H9 (cell line): ENCODE measurements around the gene AMN. TPM values are rescaled to one million over a fixed set of nuclear protein-coding genes. Genes with fewer than 3 reads are reported as not detected.

Experiments used
- DNase-seq: peaks from one replicate; pipeline ENCODE4 v3.0.0-alpha.2; 2017
- H2AFZ ChIP-seq: one replicate; pipeline ENCODE4 v1.6.1; 2013; ENCODE audit warnings: mild to moderate bottlenecking, low read length, control low read depth, moderate library complexity
- H2AK5ac ChIP-seq: 2 replicates; pipeline ENCODE4 v1.6.1; 2013; ENCODE audit warnings: low read length, control low read depth, mixed read lengths; ENCODE audit not compliant: insufficient read length
- H2BK120ac ChIP-seq: one replicate; pipeline ENCODE4 v1.6.1; 2013; ENCODE audit warnings: low read depth, mild to moderate bottlenecking, low read length, control low read depth, inconsistent platforms; ENCODE audit not compliant: poor library complexity, severe bottlenecking
- H2BK12ac ChIP-seq: 2 replicates; pipeline ENCODE4 v1.6.1; 2013; ENCODE audit warnings: low read length, control low read depth, mixed read lengths, low read depth; ENCODE audit not compliant: insufficient read length
- H2BK15ac ChIP-seq: 2 replicates; pipeline ENCODE4 v1.6.1; 2013; ENCODE audit warnings: low read depth, low read length, control low read depth
- H2BK20ac ChIP-seq: one replicate; pipeline ENCODE4 v1.6.1; 2013; ENCODE audit warnings: low read depth, mild to moderate bottlenecking, low read length, control low read depth, inconsistent platforms; ENCODE audit not compliant: poor library complexity, severe bottlenecking
- H2BK5ac ChIP-seq: 2 replicates; pipeline ENCODE4 v1.6.1; 2013; ENCODE audit warnings: low read length, control low read depth, mixed read lengths; ENCODE audit not compliant: insufficient read length
- H3K14ac ChIP-seq: 2 replicates; pipeline ENCODE4 v1.6.1; 2013; ENCODE audit warnings: low read length, control low read depth; ENCODE audit not compliant: insufficient read depth
- H3K18ac ChIP-seq: 2 replicates; pipeline ENCODE4 v1.6.1; 2013; ENCODE audit warnings: low read depth, mild to moderate bottlenecking, mixed read lengths, low read length, control low read depth; ENCODE audit not compliant: insufficient read length
- H3K23ac ChIP-seq: 2 replicates; pipeline ENCODE4 v1.6.1; 2013; ENCODE audit warnings: low read length, control low read depth, mixed read lengths, low read depth; ENCODE audit not compliant: insufficient read length
- H3K23me2 ChIP-seq: 2 replicates; pipeline ENCODE4 v1.6.1; 2013; ENCODE audit warnings: low read depth, mild to moderate bottlenecking, mixed read lengths, low read length, control low read depth; ENCODE audit not compliant: insufficient read length, poor library complexity, severe bottlenecking
- H3K27ac ChIP-seq: 2 replicates; pipeline ENCODE4 v1.5.1; 2013; ENCODE audit warnings: low read length, control low read depth, mixed read lengths, low read depth; ENCODE audit not compliant: insufficient read length
- H3K27me3 ChIP-seq: 2 replicates; pipeline ENCODE4 v1.6.1; 2013; ENCODE audit warnings: low read length, control low read depth, inconsistent platforms; ENCODE audit not compliant: insufficient read depth
- H3K4ac ChIP-seq: 2 replicates; pipeline ENCODE4 v1.6.1; 2013; ENCODE audit warnings: low read depth, mild to moderate bottlenecking, control low read depth, inconsistent platforms, low read length, moderate library complexity
- H3K4me1 ChIP-seq: 2 replicates; pipeline ENCODE4 v1.6.1; 2013; ENCODE audit warnings: low read length, control low read depth, inconsistent platforms; ENCODE audit not compliant: insufficient read depth
- H3K4me2 ChIP-seq: 2 replicates; pipeline ENCODE4 v1.6.1; 2013; ENCODE audit warnings: low read length, control low read depth, mixed read lengths; ENCODE audit not compliant: insufficient read length, insufficient read depth
- H3K56ac ChIP-seq: 2 replicates; pipeline ENCODE4 v1.6.1; 2013; ENCODE audit warnings: low read depth, mild to moderate bottlenecking, mixed read lengths, low read length, control low read depth; ENCODE audit not compliant: insufficient read length
- H3K79me1 ChIP-seq: 2 replicates; pipeline ENCODE4 v1.6.1; 2013; ENCODE audit warnings: low read depth, mild to moderate bottlenecking, moderate library complexity, low read length, control low read depth, inconsistent platforms; ENCODE audit not compliant: insufficient read depth, poor library complexity, severe bottlenecking
- H3K79me2 ChIP-seq: 2 replicates; pipeline ENCODE4 v1.6.1; 2013; ENCODE audit warnings: low read length, control low read depth, inconsistent platforms; ENCODE audit not compliant: insufficient read depth
- H3K9ac ChIP-seq: 2 replicates; pipeline ENCODE4 v1.6.1; 2013; ENCODE audit warnings: low read length, control low read depth, mixed read lengths; ENCODE audit not compliant: insufficient read length; ENCODE audit errors: extremely low read depth
- H3K9me3 ChIP-seq: one replicate; pipeline ENCODE4 v1.6.1; 2013; ENCODE audit warnings: low read depth, low read length, inconsistent platforms; ENCODE audit not compliant: control insufficient read depth
- H3T11ph ChIP-seq: one replicate; pipeline ENCODE4 v1.6.1; 2013; ENCODE audit warnings: mild to moderate bottlenecking, low read length, control low read depth, inconsistent platforms
- H4K20me1 ChIP-seq: one replicate; pipeline ENCODE4 v1.6.1; 2013; ENCODE audit not compliant: control insufficient read depth, insufficient read length, insufficient read depth
- H4K5ac ChIP-seq: 2 replicates; pipeline ENCODE4 v1.6.1; 2013; ENCODE audit warnings: low read depth, mild to moderate bottlenecking, mixed read lengths, low read length, control low read depth; ENCODE audit not compliant: insufficient read length
- H4K8ac ChIP-seq: replicated peaks from 2 replicates; pipeline ENCODE4 v1.6.1; 2013; ENCODE audit warnings: low read length, control low read depth, mixed read lengths, low read depth; ENCODE audit not compliant: insufficient read length
- H4K91ac ChIP-seq: 2 replicates; pipeline ENCODE4 v1.6.1; 2013; ENCODE audit warnings: low read depth, mild to moderate bottlenecking, moderate library complexity, mixed read lengths, low read length, control low read depth; ENCODE audit not compliant: insufficient read length
- H3K27ac Mint-ChIP-seq, 3 experiments: 2 replicates in 2 of 3; 3 replicates in 1 of 3; pipeline ENCODE4 v1.8.0; 2020 to 2021; ENCODE audit warnings: mixed read lengths in 3 of 3, mild to moderate bottlenecking in 1 of 3, moderate library complexity in 1 of 3
- H3K27me3 Mint-ChIP-seq: 2 replicates; pipeline ENCODE4 v1.8.0; 2021; ENCODE audit warnings: low read depth, mild to moderate bottlenecking, moderate library complexity, mixed read lengths
- H3K36me3 Mint-ChIP-seq, 3 experiments: 2 replicates in 2 of 3; 3 replicates in 1 of 3; pipeline ENCODE4 v1.8.0; 2020 to 2021; ENCODE audit warnings: low read depth in 3 of 3, mixed read lengths in 3 of 3; ENCODE audit not compliant: insufficient read depth in 1 of 3
- H3K4me1 Mint-ChIP-seq, 2 experiments: 2 replicates each; pipeline ENCODE4 v1.8.0; 2020; ENCODE audit warnings: mixed read lengths in 2 of 2
- H3K4me3 Mint-ChIP-seq, 2 experiments: 2 replicates in 1 of 2; 3 replicates in 1 of 2; pipeline ENCODE4 v1.8.0; 2020 to 2021; ENCODE audit warnings: mild to moderate bottlenecking in 2 of 2, mixed read lengths in 2 of 2, moderate library complexity in 1 of 2
- H3K9me3 Mint-ChIP-seq, 2 experiments: 2 replicates in 1 of 2; 3 replicates in 1 of 2; pipeline ENCODE4 v1.8.0; 2020; ENCODE audit warnings: mild to moderate bottlenecking in 2 of 2, mixed read lengths in 2 of 2, moderate library complexity in 1 of 2
- CTCF ChIP-seq: fragments of 200-600 bp; sonication (generic); conservative IDR thresholded peaks from 3 replicates; pipeline ENCODE4 v1.8.0; 2021; ENCODE audit warnings: antibody characterized with exemption, mild to moderate bottlenecking
- WGBS: extraction: QIAGEN DNeasy Blood & Tissue Kit; methylation state at CpG from one replicate; pipeline ENCODE4 v1.1.7; 2013; ENCODE audit warnings: missing lambda C conversion rate, low lambda C conversion rate, mixed read lengths; ENCODE audit not compliant: insufficient read length; ENCODE audit errors: extremely low coverage; 5-methylcytosine and 5-hydroxymethylcytosine counted together
- total RNA-seq: library from RNA; stranded (reverse); gene quantifications from 2 replicates; pipeline ENCODE4 v1.2.1, GENCODE V29; 2021

Gene AMN
- total RNA-seq, 1 experiment from 2014 or later = 1.9 TPM

DNA sequence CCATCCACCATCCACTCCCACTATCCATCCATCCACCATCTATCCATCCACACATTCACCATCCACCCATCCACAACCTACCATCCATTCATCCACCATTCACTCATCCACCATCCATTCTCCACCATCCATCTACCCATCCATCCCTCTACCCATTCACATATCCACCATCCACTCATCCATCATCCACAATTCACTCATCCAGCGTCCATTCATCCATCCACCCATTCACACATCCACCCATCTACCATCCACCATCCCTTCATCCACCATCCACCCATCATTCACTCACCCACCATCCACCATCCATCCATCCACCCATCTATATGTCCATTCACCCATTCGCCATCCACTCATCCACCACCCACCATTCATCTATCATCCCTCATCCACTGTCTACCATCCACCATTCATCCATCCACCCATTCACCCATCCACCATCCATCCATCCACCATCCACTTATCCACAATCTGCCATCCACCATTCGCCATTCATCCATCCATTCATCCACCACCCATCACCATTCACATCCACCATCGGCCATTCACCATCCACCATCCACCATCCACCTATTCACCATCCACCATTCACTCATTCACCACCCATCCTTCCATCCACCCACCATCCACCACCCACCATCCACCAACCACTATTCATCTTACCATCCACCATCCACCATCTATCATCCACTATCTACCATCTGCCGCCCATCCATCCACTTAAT, 2.0 kb upstream of the AMN start:
- Histone ChIP-seq H3K4me1 (no peaks in the 10 kb centered on the region), H3K18ac (no peak overlapping the region), H2BK120ac (no peak overlapping the region), H4K5ac (no peak overlapping the region), H2BK12ac (no peak overlapping the region), H3K9ac (no peak overlapping the region), H3K27ac (no peak overlapping the region), H4K8ac (no peak overlapping the region), H3K9me3 (no peaks in the 10 kb centered on the region), H3T11ph (no peak overlapping the region), H2BK15ac (no peak overlapping the region), H2BK5ac (no peak overlapping the region), H3K4ac (no peak overlapping the region), H2AK5ac (no peak overlapping the region), H4K91ac (no peak overlapping the region), H3K79me2 (no peaks in the 10 kb centered on the region), H2AFZ (no peak overlapping the region), H3K4me2 (no peak overlapping the region), H3K23me2 (no peaks in the 10 kb centered on the region), H3K56ac (no peak overlapping the region), H3K23ac (no peak overlapping the region), H3K27me3 (peaks cover 23% of the 10 kb centered on the region), H2BK20ac (no peak overlapping the region), H3K79me1 (no peaks in the 10 kb centered on the region), H3K14ac (no peak overlapping the region), H4K20me1 (peaks cover 3% of the 10 kb centered on the region)
- Mint-ChIP-seq H3K4me1 (peaks cover 2 to 3% of the 10 kb centered on the region in 2 experiments; a peak in 1 of 4 replicates), H3K4me3 (no peak overlapping the region), H3K9me3 (no peaks in the 10 kb centered on the region), H3K27me3 (peaks cover 2% of the 10 kb centered on the region), H3K36me3 (no peaks in the 10 kb centered on the region), H3K27ac (no peak overlapping the region)
- DNase-seq = no peak
- no peak for TF ChIP-seq CTCF
- 100% methylated on average over 4 of the region's 5 CpGs for WGBS
